HG03565 (cell line): ENCODE results near the gene CBX7.

ENCODE experiments used
- ATAC-seq: cut with Tn5 transposase; IDR thresholded peaks from one replicate; pipeline ENCODE4 v1.9.1; 2021; ENCODE audit warnings: mild to moderate bottlenecking, moderate library complexity; ENCODE audit not compliant: unreplicated experiment

CBX7 gene

GRCh38 chr22:39148026-39148726 is 4.3 kb downstream of the CBX7 start:
- ATAC-seq: no peak

DNA sequence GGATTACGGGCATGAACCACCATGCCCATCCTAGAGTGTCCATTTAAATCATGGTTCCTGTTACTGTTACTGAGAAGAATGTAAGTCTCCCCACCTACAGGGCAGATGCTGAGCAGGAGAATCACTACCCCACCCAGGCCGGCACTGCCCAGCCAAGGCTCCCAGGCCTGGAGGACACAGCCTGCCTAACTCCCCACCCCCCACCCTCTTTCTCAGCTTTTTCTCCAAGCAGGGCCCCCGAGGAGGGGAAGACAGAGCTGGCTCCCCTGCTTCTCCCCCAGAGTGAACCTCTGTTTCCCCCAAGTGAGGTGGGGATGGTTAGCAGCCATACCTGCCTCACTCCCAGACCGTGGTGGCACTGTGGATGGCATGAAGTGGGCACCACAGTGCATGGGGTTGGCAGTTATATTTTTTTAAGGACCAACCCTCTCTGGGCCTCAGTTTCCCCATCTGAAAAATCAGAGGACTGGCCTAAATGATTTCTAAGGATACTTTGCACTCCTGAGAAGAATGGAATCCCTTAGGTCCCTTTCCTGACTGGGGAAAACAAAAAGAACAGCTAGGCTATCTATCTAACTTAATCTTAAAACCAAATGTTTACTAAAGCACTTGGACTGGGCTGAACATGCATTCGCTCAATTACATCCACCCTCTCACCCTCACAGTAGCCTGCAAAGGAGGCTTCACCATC is 5.0 kb downstream of the CBX7 start:
- no peak for ATAC-seq

DNA sequence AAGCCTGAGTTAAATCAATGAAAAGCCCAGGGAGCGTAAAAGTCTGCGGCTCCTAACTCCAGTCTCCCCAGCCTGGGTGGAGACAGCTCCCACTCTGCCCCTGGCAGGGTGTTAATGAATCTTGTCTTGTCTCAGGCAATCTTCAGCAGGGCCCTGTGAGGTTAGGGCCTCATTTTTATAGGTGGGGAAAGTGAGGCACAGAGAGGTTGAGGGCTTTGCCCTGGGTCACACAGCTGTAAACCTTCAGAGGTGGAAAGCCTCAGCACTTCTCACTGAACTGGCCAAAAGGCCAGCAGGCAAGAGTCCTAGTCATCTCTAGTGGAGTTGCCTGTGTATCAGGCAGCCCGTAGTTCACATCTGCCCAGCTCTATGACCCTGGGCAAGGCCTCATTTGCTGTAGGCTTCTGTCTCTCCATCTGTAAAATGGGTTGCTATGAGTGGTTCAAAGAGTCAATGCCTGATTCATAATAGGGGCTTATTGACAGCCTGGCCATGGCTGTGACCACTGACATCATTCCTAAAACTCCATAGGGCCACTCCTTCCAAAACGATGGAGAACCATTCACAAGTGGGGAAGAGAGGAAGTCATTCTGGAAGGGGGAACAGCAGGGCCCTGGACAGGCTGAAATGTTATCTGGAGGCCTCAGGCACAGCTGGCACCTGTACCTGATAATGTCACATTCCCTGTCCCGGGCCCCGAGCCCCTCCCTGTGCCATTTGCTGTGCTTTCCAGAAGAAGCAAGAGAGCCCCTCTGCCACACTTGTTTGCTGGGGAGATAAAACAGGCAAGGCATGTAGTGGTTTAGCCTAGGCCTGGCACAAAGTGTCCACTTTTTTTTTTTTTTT is 6.0 kb downstream of the CBX7 start:
- ATAC-seq: no peak

DNA sequence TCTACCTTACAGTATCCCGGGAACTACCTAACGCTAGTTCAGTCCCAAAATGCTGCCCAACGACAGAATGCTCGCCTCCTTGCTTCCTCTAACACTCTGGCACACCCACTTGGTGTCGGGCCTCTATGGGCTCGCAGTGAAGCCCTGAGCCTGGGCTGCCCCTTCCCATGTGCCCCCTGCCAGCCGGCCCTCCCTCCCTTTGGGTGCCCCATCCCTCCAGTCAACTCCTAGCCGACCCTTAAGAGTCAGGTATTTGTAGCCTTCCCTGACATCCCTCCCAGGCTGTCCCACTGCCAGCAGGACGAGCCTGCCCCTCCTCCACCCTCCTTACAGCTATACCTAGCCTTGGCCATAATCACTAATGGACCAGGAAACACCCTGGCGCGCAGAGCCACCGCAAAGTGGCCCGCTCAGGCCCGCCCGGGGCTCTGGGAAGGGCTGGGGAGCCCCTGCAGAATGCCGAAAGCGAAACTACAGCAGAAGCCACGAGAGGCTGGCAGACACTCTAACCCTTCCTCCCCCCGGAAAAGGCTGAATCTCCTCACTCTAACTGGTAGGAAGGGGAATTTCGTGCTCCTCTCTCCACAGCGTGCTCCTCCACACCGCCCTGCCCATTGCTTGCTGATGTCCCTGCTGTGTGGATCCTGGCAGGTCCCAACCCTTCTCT is 8.2 kb downstream of the CBX7 start:
- ATAC-seq: peak; percentile 29

DNA sequence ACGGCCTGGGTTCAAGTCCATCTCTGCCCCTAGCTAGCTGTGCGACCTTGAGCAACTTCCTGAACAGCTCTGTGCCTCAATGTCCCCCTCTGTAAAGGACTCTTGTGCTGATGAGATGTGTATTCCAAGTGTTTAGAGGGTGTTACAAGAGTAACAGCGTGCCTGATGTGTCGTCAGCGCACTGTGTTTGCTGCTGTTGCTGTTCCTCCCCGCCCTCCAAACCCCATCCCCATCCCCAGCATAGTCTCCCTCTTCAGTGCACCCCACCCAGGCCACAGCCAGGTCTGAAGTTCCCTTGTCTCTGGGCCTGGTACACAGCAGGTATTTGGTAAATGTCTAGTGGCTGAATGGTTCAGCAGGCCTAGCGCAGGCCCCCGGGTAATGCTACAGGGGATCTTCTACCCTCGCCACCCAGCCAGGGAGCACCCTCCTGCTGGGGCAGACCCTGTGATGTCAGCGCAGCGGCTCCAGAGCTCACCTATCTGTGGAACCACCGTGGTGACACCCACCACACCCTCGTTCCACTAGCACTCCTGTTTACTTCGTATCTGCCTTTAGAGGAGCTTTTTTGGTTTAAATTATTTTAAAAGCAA is 10.3 kb downstream of the CBX7 start:
- ATAC-seq: no peak

DNA sequence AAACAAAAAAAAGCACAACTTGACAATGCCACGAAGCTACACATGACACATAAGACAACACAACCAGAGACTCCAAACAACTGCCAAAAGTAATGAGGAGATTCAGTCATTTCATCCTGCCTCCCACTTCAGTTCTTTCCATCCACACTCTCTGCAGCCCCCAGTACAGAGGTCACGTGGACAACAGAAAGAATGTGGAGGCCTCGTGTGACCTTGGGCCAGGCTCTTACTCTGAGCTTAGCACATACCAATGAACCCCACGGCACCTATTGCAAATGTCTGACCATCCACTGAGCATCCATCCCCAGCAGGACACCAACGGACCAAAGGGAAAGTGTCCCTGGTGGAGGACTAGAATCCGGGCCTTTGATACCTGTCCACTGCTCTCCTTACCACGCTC is 12.5 kb downstream of the CBX7 start:
- ATAC-seq: no peak

GRCh38 chr22:39138357-39138997 is 14.0 kb downstream of the CBX7 start:
- ATAC-seq: no peak

- no peak for ATAC-seq
Observed at GRCh38 chr22:39136317-39136716, 16.2 kb downstream of the CBX7 start.

DNA sequence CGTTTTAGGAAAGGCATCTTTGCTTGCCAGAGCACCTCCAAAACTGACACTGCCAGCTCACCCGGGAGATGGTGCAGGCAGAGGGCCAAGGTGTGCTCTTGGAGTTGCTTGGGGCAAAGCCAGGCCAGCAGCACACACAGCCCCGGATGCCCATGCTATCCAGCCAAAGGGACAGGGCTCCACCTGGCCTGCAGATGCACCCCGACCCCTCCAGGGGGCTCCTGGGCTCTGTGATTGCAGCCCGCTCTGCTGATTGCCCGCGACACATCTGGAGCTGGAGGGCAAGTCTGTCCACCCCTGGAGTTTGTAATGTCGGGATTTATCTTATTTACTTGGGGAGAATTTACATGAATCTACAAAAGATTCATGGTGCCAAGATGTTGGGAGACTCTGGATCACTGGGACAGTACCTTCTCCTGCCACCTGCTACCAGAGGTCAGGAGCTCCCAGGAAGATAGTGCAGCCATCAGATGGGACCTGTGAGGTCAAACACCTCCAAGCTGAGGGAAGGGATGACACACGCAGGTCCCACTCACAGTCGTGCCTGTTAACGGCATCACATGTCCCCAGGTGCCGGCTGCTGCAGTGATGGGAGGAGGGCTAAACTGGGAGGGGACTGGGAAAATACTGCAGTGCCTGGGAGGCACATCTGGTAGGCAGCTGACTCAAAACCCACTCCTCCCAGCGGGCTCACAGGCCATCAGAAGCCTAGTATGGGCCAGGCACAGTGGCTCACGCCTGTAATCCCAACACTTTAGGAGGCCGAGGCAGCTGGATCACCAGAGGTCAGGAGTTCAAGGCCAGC is 17.2 kb downstream of the CBX7 start:
- no peak for ATAC-seq

- ATAC-seq: no peak
Observed at GRCh38 chr22:39134366-39135091, 18.0 kb downstream of the CBX7 start.

GRCh38 chr22:39133871-39134270 is 18.6 kb downstream of the CBX7 start:
- ATAC-seq: no peak

DNA sequence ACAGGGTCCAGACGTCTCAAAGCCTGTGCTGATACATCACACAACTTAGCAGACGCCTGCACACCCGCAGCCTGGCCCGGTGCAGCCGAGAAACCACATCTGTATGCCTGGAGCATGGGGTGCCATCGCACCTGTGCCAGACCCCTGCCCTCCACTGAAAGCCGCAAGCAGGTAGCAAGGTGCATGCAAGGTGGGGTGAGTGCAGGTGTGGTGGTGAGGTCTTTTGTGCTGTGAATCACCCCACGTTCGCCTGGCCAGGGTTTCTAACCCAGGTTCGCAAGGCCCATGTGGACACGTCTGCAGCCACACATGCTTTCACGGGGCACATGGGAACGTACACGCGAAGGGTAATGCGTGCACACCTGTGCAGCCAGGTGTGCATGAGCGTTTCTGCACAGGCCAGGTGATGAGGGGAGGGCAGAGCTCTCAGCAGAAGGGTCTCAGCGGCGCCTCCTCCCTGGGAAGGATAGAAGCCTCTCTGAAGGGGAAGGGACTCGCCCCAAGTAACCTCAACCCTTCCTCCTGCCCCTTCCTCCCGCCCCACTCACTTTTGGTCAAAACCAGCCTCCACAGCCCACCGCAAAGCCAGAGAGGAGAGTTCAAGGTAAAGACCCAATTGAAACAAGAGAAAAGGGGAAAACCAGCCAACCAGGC is 19.5 kb downstream of the CBX7 start:
- no peak for ATAC-seq

GRCh38 chr22:39132281-39132680 is 20.2 kb downstream of the CBX7 start:
- ATAC-seq: no peak

DNA sequence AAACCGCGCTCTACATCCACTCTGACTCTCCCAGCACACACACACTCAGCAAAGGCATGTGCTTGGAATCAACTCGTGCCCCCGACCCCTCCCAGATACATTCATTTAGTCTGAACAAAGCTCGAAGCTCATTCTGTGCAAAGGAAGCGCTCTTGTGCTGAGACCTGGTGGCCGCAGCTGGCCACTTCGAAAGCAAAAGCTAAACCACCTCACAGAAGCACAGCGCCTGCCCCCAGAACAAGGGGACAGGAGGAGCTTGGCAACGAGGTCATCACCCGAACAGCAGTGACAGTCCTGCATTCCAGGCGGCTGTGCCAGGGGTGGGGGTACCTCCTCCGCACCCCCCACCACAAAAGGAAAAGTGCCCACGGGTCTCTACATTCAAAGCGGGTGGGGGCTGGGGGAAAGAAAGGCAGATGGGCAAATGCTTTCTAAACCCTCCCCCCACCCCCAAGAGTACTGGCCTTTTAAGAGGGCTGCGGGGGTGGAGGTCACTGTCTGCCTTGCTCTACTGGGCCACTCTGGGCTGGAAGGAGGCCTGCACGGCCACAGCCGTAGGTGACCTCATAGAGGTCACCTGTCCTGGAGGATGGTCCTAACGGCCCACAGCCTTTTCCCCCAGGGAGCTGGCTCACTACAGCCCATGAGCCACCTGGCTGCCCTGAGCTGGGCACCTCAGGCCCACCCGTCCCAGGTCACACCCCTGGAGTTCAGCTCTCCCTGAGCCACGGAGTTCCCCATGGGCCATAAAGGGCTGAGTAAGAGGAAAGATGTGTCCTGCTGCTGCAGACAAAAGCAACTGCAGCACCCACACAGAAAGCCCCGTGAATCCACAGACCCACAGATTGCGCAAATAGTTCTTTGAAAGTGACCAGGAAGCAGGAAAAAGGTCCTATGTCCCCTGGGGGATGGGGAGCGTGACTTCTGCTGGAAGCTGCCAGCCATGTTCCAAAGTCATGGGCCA is 21.3 kb downstream of the CBX7 start:
- ATAC-seq: no peak

GRCh38 chr22:39130152-39130704 is 22.3 kb downstream of the CBX7 start:
- no peak for ATAC-seq

GRCh38 chr22:39129746-39130145 is 22.7 kb downstream of the CBX7 start:
- ATAC-seq: no peak

GRCh38 chr22:39129081-39129480 is 23.4 kb downstream of the CBX7 start:
- ATAC-seq: no peak
